NCI-H187 treated with DMSO at 0.1 percent for 48 hours (cell line): ENCODE results near the gene NSD2.
A peak's percentile ranks its signal among the peaks of the same experiment; 100 is the strongest.

Experiments used
- DNase-seq: peaks from one replicate; lab custom pipeline; 2025; lab: John Stamatoyannopoulos, UW

Gene NSD2

GRCh38 chr4:1864076-1865008 is 6.9 kb upstream of the NSD2 start:
- no peak for DNase-seq

GRCh38 chr4:1866189-1866661 is 5.0 kb upstream of the NSD2 start:
- no peak for DNase-seq

- no peak for DNase-seq
These were observed 2.9 kb upstream of the NSD2 start for GRCh38 chr4:1868293-1868692.

- DNase-seq = no peak
These were observed 2.3 kb upstream of the NSD2 start for GRCh38 chr4:1868912-1869311.

- DNase-seq = no peak
These were observed 1.5 kb upstream of the NSD2 start for GRCh38 chr4:1869530-1870327.

- peak; percentile 49 for DNase-seq
These were observed 940 bp upstream of the NSD2 start for GRCh38 chr4:1870328-1870577.

- no peak for DNase-seq
These were observed 353 bp downstream of the NSD2 start for GRCh38 chr4:1871471-1872021.

DNA sequence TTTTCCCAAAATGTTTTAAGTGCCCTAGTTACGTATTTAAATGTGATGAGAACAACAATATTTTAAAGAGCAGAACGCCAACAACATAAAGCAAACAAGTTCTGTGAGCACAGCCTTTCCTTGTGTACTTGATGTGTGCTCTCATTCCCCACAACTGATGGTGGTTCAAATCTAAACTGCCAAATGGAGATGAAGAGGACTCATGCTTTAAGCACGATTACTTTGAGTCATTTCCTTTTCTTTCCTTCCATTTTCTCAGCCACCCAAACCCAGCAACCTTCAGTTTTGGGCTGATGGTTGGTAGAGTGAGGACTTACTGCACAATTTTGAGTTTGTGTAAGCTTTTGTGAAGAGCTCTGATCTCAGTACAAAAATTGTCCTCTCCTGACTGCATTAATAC is 1.7 kb downstream of the NSD2 start:
- no peak for DNase-seq

- DNase-seq = no peak
These were observed 2.1 kb downstream of the NSD2 start for GRCh38 chr4:1873291-1873690.

- no peak for DNase-seq
These were observed 2.6 kb downstream of the NSD2 start for GRCh38 chr4:1873776-1874175.

GRCh38 chr4:1874201-1874600 is 3.0 kb downstream of the NSD2 start:
- DNase-seq = no peak

- DNase-seq = no peak
These were observed 8.3 kb downstream of the NSD2 start for GRCh38 chr4:1879485-1879884.

GRCh38 chr4:1880332-1880731 is 9.1 kb downstream of the NSD2 start:
- DNase-seq = no peak

DNA sequence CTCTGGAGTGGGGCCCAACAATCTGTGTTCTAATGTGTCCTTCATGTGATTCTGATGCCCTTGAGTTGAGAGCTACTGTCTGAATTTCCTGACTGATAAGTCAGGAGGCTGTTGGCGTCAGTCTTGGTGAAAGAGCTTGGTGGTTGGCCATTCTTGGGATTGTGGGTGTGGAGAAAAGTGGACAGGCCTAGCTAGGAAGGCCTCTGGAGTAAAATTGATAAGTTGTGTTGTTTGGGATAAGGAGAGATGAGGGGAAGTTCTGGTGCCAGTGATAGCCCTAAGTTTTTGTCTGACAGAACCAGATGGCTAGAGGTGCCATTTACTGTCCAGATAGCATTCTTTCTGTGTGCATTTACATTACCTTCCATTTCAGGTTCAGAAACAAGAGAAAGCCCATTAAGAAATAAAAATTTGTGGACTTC is 11.7 kb downstream of the NSD2 start:
- DNase-seq = no peak

GRCh38 chr4:1883583-1883982 is 12.4 kb downstream of the NSD2 start:
- DNase-seq = no peak

DNA sequence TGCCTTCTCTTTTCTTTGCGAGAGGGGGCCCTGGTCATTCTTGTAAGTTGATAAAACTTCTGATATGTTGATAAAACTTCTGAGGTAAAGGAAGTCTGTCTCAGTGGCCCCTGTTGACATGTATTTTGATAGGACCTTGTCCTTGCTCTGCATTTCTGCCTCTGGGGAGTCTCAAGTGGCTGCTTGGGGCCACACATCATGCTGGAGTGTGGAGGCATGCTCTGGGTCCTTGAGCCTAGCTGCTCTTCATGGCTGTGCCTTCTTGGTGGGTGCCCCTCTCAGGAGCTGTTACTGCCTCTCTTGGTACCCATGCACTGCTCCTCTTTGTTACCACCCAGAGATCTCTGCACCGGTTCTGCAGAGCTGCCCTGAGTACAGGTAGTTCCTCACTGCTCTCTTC is 14.2 kb downstream of the NSD2 start:
- no peak for DNase-seq

DNA sequence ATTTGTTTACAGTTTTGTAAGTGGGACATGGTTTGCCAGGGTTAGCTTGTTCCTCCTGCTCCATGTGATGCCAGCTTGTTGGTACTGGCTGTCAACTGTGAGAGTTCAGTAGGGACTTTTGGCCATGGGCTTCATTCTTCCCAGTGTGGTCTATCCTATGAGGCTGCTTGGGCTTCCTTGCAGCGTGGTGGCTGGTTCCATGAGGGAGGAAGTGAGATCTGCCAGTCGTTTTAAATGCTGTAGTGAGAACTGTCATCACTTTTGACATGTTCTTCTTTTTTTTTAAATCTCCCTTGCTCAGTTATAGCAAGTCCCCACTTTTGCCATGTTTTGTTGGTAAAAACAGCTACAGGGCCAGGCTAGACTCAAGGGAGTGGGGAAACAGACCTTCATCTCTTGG is 15.9 kb downstream of the NSD2 start:
- no peak for DNase-seq

DNA sequence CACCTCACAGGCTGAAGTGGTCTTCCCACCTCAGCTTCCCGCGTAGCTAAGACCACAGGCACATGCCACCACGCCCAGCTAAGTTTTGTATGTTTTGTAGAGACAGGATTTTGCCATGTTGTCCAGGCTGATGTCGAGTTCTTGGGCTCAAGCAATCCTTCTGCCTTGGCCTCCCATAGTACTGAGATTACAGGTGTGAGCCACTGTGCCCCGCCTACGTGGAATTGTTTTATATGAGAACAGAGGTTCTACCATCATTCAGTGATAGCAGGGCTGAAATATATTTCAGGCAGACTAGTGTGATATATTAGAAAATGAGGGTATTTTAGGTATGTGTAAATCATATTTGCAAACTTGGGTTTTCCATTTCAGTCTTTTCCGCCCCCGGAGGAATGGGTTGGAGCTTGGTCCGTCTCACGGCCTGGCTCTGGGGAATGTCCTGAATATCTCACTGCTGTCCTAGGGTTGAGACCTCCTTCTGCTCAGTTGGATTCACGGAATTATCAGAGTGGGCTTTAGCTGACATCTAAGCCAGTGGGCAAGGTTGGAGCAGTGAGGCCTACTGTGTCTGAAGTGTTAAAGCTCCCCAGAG is 19.9 kb downstream of the NSD2 start:
- DNase-seq = no peak

DNA sequence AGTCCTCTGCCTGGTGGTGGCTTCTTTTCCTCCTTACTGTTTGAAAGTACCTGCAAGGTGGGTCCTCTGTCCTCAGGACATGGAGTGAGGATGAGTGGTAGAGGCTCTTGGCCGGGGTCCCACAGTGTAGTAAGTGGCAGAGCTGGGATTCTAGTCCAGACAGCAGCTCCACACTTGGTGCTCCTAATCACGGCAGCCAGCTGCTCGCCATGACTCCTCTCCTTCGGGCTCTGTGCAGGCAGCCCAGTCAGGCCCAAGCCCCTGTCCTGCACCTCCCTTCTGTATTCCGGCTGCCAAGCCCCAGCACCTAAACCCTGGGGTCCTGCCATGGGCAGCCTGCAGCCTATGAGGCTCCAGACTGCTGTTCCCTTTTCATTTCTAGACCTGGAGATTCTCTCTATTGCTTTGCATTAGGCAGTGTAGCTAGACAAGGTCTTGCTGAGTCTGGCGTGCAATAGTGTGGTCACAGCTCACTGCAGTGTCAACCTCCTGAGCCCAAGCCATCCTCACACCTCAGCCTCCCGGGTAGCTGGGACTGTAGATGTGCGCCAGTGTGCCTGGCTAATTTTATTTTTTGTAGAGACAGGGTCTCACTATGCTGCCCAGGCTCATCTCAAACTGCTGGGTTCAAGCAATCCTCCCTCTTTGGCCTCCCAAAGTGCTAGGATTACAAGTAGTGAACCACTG is 24.9 kb downstream of the NSD2 start:
- no peak for DNase-seq

DNA sequence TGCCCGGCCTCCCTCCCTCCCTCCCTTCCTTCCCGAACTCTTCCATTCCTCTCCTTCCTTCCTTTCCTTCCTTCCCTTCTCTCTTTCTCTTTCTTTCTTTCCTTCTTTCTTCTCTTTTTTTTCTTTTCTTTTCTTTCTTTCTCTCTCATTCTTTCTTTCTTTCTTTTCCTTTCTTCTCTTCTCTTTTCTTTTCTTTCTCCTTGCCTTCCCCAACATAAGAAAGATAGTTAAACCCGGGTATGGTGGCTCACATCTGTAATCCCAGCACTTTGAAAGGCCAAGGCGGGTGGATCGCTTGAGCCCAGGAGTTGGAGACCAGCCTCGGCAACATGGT is 25.4 kb downstream of the NSD2 start:
- DNase-seq = no peak

DNA sequence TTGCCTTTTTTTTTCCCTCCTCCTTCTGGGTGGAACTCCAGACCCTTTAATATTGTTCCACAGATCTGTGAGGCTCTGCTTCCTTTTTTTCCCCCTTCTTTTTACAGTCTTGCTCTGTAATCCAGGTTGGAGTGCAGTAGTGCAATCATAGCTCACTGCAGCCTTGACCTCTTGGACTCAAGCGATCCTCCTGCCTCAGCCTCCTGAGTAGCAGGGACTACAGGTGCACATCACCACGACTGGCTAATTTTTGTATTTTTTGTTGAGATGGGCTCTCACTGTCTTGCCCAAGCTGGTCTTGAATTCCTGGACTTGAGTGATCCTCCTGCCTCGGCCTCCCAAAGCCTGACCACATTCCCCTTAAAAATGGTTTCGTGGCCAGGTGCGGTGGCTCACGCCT is 26.8 kb downstream of the NSD2 start:
- DNase-seq = no peak

DNA sequence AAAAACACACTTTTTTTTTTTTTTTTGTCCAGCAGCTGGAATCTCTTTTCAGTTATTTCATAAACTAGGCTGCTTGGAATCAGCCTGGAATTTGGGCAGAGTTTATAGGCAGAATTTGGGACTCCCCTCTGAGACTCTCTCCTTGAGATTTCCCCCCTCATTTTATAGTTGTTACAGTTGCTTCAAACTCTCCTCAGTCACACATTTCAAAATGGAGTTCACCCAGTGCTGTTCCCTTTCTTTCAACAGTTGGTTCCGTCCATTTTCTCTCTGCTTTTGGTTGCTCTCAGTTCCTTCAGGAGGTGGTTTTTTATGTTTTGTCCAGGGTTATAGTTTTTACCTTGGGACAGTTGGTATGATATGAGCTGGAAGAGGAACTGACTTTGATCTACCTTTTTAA is 27.5 kb downstream of the NSD2 start:
- no peak for DNase-seq
